GM18867 (cell line): ENCODE data around the gene CLPSL1.

ENCODE experiments used
- ATAC-seq: cut with Tn5 transposase; IDR thresholded peaks from one replicate; pipeline ENCODE4 v1.9.1; 2021; ENCODE audit warnings: mild to moderate bottlenecking, moderate library complexity; ENCODE audit not compliant: unreplicated experiment

CLPSL1 gene

GRCh38 chr6:35795453-35796071, 14.7 kb downstream of the CLPSL1 start:
- ATAC-seq, result no peak

DNA sequence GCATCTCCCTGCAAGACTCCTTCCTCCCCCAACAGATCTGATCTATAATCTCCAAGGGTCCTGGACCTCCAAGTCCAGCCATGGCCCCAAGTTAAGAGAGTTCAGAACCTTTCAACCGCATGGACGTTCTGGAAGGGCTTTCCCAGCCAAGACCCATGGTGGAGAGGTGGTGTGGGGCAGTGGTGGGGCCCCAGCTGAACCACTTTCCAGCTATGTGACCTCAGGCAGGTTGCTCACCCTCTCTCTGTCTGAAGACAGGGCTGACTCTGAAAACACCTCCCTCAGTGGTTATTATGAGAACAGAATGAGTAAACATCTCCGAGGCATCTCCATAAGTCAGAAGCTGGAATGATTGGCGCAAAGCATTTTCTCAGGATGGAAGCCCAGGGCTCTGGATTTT, 15.4 kb downstream of the CLPSL1 start:
- no peak for ATAC-seq

DNA sequence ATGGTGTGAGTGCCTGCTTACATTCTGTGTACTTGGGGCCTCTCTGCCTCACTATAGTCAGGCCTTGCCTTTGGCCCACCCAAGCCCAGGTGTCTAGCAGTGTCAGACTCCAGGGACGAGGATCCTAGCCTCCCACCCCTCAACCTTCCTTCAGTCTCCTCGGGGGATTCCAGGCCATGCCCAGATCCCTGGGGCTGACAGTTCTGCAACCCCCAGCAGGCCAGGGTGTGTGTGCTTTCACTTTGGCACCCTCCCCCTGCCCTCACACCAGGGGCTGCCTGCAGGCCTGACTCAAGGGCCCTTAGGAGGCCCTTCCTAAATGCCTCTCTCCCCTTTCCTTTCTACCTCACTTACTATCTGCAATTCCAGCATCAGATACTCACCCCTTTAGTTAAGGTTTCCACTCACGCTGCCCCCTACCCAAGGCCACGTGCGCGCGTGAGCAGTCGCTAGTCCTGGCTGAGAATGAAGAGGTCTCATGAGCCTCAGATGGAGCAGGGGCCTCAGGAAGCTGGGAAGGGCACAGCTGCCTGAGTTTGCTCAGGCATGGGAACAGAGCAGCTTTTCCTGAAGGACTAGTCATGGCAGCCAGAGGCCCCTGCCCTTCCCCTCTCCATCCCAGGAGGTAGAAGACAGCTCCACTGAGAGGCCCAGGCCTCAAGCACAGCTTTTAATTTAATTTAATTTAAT, 17.2 kb downstream of the CLPSL1 start:
- no peak for ATAC-seq

- ATAC-seq, result no peak
Observed at GRCh38 chr6:35798706-35799105, 17.9 kb downstream of the CLPSL1 start.

DNA sequence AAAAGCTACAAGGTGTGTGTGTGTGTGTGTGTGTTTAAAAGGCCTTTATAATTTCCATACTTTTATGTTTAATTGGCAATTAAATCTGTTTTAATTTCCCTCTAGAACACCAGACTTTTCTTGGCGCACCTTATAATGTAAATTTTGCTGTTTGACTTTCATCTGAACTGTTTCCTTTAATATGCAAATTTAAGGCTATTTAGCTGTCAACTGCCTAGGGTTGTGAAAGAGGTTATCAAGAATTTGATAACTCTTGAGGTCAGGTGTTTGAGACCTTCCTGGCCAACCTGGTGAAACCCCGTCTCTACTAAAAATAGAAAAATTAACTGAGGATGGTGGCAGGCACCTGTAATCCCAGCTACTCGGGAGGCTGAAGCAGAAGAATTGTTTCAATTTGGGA, 20.3 kb downstream of the CLPSL1 start:
- no peak for ATAC-seq

GRCh38 chr6:35804996-35805736, 24.3 kb downstream of the CLPSL1 start, which contains the start of gene LHFPL5:
TSS of gene LHFPL5 (plus strand) at chr6:35805352. CDS start at chr6:35805671, 319 bp downstream.
- no peak for ATAC-seq

DNA sequence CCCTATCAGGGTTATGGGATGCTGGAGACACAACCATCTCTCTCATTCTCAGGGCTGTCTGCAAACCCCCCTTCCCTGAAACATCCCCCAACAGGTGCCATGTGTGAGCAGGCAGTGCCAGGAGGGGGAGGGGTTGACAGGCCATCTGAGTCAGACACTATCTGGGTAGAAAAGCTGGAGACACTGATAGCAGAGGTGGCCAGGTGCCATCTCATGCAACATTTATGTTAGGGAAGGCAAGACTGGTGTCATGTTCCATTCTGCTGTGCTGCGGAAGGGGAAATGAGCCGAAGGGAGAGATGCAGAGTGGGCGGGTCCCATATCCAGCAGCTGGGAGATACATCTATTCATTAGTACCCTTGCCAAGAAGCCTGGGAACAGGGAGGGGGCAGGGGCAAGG, 27.9 kb downstream of the CLPSL1 start:
- ATAC-seq, result no peak

DNA sequence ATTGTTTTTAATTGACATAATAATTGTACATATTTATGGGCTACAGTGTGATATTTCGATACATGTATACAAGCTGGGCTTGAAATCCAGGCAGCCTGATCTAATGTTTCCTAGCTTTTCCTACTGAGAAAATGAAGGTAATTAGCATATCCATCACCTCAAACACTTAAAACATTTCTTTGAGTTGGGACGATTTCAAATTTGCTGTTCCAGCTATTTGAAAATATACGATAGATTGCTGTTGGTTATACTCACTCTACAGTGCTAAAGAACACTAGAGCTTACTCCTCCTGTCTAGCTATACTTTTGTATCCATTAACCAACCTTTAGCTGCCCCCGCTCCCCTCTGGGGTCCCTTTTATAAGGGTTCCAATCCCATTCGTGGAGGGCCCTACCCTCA, 29.0 kb downstream of the CLPSL1 start:
- ATAC-seq, result no peak

- ATAC-seq, result no peak
Observed at GRCh38 chr6:35810971-35811698, 30.3 kb downstream of the CLPSL1 start.

DNA sequence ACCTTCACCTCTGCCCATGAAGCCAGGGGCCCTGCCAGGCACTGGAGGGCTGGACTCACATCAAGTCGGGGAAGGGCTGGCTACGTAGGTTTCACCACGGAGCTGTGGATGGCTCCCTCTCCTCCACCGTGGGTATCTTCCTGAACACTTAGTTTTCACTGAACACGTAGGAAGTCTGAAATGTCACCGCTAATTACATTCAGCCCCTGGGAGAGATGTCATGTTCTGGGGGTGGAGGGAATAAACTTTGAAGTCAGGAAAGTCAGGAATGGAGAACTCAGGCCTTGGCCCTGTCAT, 30.8 kb downstream of the CLPSL1 start:
- ATAC-seq, result no peak

GRCh38 chr6:35817515-35817914, 36.7 kb downstream of the CLPSL1 start:
- ATAC-seq, result no peak

- no peak for ATAC-seq
Observed at GRCh38 chr6:35823601-35824000, 42.8 kb downstream of the CLPSL1 start.

- ATAC-seq, result no peak
Observed at GRCh38 chr6:35824552-35825192, 43.9 kb downstream of the CLPSL1 start.

GRCh38 chr6:35829306-35829705, 48.5 kb downstream of the CLPSL1 start:
- no peak for ATAC-seq

DNA sequence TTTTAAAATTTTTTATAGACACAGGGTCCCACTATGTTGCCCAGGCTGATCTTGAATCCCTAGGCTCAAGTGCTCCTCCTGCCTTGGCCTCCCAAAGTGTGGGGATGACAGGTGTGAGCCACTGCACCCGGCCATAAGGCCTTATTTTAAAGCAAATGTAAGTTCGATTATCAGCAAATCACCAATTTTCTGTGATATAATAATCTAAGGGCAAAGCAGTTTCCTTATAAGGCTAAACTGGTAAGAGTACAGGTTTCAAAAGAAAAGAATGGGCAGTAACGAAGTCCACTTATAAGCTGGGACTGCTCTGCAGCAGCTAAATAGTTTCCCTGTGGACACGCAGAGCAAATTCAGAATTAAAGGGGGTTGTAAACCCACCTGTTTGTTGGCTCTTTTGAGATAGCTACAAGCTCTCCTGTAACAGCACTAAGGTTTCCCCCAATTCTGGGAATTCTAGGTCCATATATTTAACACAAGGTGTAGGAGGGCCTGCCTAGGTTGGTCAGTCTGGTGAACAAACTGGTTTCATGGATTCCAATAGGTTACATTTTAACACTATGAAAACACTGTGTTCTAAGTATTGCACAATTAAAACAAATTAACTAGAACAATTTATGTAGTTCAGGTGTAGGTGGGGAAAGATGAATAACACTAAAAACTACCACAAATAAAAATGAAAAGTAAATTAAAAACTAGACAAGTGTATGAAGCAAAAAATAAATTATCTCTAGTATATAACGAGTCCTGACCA, 50.6 kb downstream of the CLPSL1 start:
- no peak for ATAC-seq

- ATAC-seq, result no peak
Observed at GRCh38 chr6:35833536-35833935, 52.7 kb downstream of the CLPSL1 start.
